ENCODE measurements around the gene FOXB1.

FOXB1 gene

GRCh38 chr15:60021589-60022378 is 17.7 kb downstream of the FOXB1 start:
- no peak for DNase-seq

GRCh38 chr15:60022379-60022741 is 18.2 kb downstream of the FOXB1 start:
- DNase-seq: no peak

- no peak for DNase-seq
These were observed 22.4 kb downstream of the FOXB1 start for GRCh38 chr15:60026555-60026954.

- DNase-seq: no peak
These were observed 31.2 kb downstream of the FOXB1 start for GRCh38 chr15:60035344-60035743.

GRCh38 chr15:60039316-60039715 is 35.2 kb downstream of the FOXB1 start:
- no peak for DNase-seq

- DNase-seq: no peak
These were observed 39.8 kb downstream of the FOXB1 start for GRCh38 chr15:60043744-60044435.

- no peak for DNase-seq
These were observed 40.6 kb downstream of the FOXB1 start for GRCh38 chr15:60044636-60045270.

GRCh38 chr15:60047701-60048100 is 43.6 kb downstream of the FOXB1 start:
- no peak for DNase-seq

- DNase-seq: no peak
These were observed 45.8 kb downstream of the FOXB1 start for GRCh38 chr15:60049948-60050347.

GRCh38 chr15:60052796-60053195 is 48.7 kb downstream of the FOXB1 start:
- DNase-seq: no peak

GRCh38 chr15:60054472-60054871 is 50.4 kb downstream of the FOXB1 start:
- DNase-seq: no peak
